Pons (tissue), 1 donor: Measurements from ENCODE around the gene AQP12B.

Source experiments
- DNase-seq: peaks from one replicate; pipeline ENCODE4 v3.0.0-alpha.2; 2016; ENCODE audit warnings: low spot score

The AQP12B gene

DNA sequence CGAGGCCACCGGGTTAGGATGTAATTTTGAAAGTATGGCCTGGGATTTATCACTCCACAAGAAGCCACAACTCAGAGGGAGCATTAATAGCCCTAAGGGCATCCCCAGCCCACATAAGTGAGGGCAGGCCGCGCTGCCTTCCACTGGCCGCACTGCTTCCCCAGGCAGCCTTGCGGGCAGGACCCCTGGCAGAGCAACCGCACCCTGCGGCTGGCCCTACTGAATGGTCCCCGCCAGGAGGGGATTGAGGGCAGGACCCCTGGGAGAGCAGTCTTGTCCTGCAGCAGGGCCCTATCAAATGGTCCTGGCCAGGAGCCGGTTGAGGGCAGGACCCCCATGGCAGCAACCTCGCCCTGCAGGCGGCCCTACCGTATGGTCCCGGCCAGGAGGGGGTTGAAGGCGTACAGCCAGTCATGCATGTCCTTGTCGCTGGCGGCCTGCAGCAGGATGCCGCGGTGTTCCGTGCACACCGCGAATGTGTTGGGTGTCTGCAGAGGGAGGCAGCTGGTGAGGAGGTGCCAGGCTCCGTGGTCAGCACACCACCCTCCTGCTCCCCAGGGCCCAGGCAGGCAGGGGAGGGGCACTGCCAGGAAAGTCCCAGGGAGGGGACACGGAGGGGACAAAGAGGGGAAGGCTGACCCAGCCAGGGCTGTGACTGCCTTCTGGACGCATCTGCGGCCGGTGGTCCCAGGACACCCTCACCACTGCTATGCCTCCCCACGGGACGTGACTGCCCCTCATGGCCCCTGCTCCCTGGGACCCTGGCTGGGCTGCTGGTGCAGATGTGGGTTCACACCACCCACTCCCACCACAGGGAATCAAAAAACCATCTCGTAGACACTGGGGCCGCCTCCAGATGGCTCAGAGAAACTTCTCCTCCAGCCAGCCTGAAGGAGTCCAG, 35.2 kb upstream of the AQP12B start:
- no peak for DNase-seq

DNA sequence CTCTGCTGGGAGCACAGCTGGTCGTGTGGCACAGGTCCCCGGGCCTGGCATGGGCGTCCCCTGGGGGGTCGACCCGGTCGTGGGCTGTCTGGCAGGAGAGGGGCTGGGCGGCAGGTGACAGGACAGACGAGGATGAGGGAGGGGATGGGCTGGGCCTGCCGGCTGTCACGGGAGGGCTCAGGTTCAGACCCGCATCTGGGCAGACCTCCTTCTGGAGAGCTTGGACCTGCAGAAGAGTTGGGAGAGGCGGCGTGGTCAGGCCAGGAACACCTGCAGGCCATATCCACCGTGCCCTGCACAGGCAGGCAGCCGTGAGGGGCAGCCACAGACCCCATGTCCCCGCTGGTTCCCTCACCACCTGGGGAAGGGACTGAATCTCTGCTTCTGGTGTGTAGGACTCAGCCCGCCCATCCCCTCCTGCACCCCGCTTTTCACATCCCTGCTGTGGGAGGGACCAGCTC, 34.5 kb upstream of the AQP12B start:
- DNase-seq: no peak

DNA sequence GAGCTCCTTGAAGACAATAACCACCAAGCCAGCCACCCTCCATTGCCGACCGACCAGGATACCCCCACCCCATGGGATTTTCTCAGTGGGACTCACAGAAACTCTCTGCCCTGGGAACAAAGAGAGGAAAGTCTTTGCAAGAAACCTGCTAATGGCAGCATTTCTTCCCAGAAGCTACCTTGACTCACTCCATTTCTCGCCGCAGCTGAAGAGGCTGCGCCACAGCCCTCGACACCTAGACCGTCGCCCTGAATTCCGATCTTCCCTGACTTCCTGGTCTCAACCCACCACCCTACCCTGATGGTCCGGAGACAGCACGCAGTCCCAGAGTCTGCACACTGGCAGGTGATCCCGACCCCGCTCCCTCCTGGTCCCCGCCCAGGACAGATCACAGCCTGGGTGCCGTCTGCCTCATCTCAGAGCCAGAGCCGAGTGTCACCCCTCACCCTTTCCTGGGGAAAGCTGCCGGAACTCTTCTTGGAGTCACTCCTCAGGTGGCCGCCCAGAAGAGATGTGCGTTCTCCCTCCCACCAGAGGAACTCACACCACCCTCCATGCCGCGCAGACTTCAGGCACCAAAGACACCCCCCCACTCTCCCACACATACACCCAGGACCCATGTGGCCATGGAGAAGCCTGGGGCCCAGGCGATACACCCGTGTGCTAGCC, 33.6 kb upstream of the AQP12B start:
- no peak for DNase-seq

DNA sequence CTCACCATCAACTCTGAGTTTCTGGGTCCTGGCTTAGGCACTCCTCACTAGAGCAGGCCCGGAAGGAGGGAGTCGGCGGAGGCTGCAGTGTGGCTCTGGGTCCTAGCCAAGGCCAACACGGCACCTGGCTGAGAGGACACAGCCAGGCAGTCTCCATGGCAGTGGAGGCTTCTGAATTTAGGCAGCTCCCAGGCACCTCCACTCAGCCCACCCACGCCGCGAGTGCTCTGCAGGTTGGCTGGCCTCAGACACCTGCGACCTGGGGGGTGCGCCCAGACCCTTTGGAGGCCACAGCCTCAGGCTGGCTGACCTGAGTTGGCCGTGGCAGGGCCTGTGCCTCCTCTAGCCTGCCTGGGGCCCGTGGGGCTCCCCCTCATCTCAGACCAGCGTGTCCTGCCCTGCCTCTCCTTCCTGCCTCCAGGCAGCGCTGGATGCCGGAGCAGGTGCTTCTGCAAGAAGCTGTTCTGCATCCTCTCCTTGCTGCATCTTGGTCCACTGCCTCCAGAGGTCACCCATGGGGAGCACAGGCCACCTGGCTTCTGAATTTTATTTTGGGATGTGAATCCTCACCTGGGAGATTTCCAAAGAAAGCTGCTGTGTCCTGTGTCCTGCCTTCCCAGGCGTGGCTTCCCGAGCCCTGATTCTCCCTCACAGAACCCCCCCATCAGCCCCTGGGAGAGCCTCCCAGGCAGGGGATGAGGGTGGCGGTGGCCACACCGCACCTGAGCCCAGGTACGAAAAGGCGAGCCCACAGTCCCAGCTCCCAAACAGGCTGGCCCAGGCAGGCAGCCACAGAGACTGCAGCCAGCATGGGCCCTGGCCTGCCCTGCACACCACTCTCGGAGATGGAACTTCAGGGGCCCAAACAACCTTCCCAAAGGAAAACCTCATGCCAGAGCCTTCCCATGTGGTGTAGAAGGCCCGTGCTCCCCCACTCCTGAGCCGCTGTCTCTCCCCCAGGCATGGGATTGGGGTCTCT, 32.4 kb upstream of the AQP12B start:
- DNase-seq: no peak

DNA sequence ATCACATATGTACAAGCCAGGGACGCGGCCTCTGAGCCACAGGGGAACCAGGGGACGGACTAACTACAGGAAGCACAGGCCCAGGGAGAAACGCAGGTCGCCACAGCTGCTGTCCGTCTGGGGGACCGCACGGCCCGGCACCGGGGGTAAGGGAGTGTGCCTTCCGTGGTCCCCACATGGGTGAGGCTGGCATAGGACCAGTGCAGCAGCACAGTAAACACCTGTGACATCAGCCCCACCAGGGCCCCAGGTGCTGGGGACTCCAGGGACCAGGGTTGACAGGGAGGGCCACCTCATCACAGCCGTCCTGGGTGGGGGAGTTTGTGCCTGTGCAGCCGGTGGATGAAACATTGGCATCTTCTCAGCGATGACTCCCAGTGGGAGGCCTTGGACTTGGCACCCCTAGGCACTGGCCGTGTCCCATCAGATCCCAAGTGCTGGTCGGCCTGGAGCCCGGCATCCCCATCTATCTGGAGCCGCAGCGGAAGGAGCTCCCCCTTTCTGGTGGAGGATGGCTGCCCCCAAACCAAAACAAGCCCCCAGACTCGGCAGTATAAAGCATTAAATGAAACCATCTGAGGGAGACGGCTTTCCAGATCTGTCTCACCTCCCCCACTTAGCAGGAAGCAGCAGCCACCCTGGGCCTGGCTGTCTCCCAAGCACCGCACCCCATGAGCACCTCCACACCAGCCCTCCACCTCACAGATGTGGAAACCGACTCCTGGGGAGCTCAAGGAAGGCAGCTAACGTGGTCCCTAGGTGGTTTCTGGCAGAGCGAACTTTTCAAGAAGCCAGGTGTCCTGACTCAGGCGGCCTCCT, 31.5 kb upstream of the AQP12B start:
- no peak for DNase-seq

DNA sequence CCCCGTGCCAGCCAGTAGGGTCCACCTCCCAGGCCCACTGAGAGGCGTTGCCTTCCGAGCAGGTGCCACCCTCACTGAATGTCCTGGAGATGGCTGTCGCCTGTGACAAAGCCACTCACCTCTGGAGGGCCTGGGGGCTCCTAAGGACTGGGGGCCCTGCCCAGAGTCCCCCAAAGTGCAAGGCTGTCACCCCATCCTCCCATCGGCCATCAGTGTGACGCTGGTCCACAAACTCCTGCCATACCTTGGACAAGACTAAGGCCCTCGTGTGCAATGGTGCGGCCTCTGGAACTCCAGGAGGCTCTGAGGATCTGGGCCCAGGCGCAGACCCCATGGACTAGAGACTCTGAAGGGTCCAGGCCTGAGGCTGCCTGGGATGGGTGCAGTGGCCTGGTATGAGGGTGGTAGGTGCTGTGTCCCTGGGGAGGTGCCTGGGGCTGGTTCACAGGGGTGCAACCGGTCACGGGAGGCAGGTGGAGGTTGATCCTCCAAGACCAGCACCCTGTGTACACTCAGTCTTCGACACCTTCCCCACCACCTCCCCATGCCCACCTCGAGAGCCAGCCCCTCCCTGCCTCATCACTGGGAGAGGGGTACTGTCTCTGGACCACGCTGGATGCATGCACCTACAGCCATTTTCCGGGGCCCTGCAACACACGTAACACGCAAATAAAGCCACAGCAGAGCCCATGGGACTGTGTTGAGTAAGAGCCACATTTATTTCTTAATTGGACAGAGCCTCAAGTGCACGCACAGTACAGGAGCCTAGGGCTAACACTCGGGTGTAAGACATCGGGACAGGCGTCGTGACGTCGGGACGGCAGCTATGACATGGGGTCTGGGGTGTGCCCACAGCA, 30.6 kb upstream of the AQP12B start:
- DNase-seq: no peak

DNA sequence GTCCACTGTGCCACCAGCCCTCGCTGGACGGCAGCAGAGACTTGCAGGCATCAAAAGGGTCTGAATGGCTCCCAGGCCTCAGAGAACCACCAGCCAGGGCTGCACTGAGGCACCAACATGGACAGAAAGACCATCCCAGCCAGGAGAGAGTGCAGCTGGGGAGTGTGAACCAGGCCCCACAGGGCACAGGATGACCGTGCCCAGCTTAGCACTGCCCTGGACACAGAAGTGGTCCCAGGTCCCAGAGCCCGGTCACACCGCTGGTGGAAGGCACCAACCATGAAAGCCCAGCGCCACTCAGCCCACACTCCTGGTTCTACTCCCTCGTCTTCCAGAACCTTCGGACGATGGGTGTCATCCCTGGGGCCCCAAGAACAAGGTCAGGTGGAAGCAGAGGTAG, 29.4 kb upstream of the AQP12B start:
- no peak for DNase-seq

DNA sequence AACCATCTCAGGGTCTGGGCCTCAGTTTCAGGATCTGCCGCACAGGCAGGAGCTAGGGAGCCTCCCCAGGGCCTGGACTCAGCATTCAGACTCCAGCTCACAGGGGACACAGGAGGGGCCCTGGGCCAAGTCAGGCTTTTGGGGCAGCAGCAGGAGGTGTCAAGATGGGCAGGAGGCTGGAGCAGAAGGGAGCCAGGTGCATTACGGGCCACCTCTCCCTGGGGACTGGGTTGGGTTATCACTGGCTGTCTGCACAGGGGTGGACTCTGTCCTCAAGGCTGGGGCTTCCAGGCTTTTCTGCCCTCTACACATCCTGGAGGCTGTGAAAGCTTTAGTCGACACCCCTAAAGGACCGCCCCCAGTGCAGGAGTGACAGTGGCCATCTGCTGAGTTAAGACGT, 29.0 kb upstream of the AQP12B start:
- no peak for DNase-seq

DNA sequence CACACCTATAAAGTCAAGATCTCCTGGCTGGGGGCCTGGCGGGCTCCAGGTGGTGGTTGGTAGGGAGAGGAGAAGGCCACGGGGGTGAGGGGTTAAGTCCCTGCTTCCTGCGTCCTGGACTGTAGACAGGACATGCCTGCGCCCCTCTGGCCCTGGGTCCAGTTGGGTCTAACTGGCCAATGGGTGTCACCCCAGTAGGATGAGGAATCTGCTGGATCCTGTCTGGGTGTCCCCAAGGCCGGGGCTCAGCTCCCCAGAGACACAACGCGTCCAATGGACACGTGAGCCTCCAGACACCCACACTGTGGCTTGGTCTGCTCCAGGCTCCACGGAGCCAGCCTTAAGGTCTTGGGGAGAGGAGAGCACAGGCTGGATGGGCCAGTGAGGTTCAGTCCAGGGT, 28.6 kb upstream of the AQP12B start:
- no peak for DNase-seq

DNA sequence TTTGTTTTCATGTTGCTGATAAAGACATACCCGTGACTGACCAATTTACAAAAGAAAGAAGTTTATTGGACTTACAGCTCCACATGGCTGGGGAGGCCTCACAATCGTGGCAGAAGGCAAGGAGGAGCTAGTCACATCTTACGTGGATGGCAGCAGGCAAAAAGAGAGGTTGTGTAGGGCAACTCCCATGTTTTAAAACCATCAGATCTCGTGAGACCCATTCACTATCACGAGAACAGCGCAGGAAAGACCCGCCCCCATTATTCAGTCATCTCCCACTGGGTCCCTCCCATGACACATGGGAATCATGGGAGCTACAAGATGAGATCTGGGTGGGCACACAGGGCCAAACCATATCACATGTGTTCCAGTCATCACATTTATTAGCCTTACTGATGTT, 25.8 kb upstream of the AQP12B start:
- no peak for DNase-seq

DNA sequence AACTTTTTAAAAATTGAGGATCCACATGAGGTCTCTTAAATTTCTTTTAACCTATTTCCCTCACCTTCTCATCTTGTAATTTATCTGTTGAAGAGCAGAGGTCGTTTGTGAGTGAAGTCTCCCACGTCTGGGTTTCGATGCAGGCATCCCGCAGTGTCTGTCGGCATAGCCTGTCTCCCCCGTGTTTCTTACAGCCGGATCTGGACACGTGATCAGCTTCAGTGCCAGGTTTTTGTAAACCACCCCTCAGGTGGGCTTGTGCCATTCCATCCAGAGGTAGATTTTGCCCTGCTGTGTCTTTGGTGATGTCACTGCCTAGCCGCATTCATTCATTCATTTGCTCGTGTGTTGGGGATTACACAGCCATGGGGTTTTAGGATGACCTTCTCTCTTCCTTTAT, 25.1 kb upstream of the AQP12B start:
- DNase-seq: no peak

DNA sequence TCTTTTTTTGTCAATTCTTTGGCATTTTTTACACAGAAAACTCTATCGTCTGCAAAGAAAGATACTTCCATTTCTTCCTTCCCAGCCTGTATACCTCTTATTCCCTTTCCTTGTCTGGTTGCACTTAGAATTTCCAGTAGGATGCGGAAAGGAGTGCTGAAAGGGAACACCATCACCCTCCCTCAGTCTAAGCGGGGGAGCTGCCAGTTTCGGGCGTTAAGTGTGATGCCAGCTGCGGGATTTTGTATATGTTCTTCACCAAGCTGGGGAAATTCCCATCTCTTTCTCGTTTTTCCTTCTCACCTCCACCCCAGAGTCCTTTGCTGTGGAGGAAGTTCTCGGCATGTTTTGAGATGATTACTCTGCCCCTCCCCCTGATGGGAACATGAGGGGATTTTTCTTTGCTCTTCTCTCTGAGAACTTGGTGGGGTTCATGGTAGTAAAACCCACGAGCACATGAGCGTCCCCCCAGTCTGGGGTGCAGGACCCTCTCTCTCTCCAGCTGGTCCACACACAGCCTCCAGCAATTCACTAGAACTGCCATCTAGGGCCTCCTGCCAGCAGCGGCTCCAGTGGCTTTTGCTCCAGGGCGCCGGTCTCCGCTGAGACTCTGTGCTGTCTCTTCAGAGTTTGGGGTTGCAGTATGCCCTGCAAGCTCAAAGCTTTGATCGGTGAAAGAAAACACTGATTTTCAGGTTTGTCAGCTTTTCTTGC, 24.5 kb upstream of the AQP12B start:
- DNase-seq: no peak

DNA sequence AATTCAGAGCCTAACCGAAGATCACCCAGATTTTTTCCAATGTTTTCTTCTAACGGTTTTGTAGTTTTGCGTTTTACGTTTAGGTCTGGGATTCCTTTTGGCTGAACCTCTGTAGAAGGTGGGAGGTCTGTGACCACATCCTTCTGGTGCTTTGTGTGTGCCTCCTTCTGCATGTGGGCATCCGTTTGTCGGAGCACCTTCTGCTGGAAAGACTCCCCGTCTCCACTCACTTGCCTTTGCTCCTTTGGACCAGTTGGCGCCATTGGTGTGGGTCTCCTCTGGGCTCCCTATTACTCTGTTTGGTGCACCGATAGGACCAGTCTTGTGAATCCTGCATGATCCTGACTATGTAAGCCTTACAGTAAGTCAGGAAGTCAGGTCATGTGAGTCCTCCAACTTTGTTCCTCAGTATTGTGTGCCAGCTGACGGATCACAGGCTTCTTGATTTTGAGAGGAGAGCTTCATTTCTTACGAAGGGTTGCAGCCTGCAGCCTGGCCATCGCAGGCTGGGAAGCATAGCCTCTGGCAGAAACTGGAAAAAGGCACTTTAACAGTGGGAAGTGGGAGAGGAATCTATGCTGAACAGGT, 22.6 kb upstream of the AQP12B start:
- peak; percentile 49 for DNase-seq

DNA sequence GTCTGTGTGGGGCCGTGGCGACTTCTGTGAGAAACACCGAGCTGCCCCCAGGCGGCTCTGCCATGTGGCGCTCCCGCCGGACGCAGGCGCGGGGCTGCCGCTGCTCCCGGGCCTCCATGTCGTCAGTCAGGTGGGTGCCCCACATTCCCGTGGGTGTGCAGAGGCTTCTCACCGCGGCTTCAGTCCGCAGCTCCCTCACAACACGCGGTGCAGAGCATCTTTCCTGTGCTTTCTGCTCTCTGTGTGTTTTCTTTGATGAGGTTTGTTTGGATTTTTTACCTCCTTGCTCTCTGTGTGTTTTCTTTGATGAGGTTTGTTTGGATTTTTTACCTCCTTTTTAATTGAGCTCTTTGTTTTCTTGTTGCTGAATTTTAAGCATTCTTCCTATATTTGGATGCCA, 22.0 kb upstream of the AQP12B start:
- DNase-seq: no peak

DNA sequence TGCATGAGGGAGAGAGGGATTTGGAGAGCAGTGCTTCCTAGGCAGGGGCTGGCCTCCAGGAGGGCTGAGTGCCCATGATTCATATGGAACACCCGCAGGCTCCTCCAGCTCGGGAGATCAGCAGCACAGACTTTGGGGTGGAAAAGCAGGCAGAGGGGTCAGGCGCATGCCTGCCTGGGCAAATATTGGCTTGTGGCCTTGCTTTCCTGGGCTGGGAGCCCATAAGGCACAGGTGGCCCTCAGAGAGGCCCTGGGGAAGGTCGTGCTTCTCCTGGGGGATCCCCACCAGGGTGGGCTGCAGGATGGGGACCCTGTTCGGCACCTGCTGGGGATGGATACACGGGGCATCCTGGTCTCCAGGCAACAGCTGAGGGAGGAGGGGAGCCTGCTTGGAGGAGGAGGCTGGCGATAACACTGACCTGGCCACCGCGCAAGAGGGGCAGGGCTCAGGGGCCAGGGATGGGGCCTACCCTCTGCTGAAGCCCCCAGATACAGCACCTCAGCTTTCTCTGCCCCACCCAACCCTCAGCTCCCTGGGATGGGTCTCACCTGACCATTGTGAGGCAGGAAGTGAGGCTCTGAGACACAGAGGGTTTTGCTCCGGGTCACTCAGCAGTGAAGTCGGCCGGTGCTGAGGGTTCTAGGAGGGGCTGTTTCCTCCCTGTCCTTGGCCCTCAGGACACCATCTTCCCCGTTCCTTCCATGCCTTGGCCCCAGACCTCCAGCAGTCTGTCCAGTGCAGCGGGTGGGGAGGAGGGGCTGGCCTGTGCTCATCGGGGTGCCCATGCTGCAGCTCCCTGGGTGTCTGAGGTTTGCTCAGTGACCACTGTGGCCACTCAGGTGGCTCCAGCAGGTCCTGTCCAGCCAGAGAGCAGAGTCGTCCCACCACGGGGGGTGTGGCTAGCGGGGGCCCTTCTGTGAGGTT, 21.0 kb upstream of the AQP12B start:
- DNase-seq: no peak

DNA sequence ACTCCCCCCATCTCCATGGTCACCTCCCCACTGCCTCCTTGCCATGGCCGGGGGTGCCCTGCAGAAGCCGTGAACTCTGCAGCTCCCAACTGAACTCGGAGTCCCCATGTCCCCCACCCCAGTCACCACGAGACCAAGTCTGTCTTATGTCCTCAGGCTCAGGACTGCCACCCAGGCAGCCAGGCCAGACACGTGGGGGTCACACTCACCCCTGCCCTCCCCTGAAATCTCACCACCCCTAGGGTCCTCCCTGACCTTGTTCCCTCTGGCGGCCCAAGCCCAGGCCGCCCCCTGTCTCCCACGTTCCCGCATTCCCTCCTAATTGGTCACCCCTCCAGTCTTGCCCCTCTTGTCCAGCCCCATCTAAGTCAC, 19.9 kb upstream of the AQP12B start:
- no peak for DNase-seq

DNA sequence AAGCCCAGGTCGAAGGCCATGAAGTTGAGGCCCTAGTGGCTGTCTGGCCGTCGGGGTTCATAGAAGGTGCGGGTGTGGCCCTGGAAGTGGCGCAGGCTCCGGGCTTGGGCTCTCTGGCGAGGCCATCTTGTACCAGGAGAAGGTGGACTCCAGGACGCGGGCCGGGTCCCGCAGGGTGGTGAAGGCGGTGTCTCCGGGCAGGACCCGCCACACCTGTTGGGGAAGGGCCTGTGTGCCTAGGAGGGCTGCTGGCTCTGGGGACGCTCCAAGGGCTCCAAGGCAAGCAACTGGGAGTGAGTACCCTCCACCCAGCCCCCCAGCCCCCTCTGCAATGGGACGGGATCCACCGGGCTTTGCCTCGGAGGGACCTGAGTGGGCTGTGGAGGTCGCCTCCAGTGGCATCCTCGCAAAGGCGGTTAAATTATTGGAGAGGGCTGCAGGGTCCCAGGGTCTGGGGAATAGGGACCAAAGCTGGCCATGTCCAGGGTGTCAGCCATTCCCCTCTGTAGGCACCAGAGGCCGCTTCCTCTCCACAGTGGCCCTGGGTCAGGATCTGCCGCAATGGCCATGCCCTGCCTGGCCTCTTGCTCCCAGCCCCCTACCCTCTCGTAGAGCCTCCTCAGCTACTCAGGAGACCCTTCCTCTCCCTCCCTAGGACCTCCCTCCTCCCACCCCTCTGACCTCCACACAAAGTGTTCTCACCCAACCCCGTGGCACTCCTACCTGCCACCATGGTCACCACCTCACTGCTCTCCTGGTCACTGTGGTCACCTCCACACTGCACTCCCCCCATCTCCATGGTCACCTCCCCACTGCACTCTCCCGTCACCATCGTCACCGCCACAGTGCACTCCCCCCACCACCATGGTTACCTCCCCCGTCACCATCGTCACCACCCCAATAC, 19.3 kb upstream of the AQP12B start:
- DNase-seq: no peak
